Mucosa of rectum (tissue), 2 donors: Measurements from ENCODE around the gene ADIRF.
"Not testable (repeated sequence)": the region's sequence is repeated elsewhere in the genome, so short reads cannot be mapped to it uniquely, and the experiment has no call there.

Experiments used
- H3K27ac ChIP-seq, 2 donors: one replicate each; pipeline ENCODE4 v1.7.0; 2013; ENCODE audit warnings: inconsistent platforms in 2 of 2, low read depth in 2 of 2, low read length in 2 of 2
- H3K27me3 ChIP-seq, 2 donors: one replicate each; pipeline ENCODE4 v1.7.0; 2013; ENCODE audit warnings: low read length in 2 of 2; ENCODE audit not compliant: control insufficient read depth in 2 of 2, insufficient read depth in 2 of 2
- H3K36me3 ChIP-seq, 2 donors: one replicate each; pipeline ENCODE4 v1.7.0; 2013; ENCODE audit warnings: low read length in 2 of 2; ENCODE audit not compliant: control insufficient read depth in 2 of 2, insufficient read depth in 2 of 2
- H3K4me1 ChIP-seq, 2 donors: one replicate each; pipeline ENCODE4 v1.7.0; 2013; ENCODE audit warnings: low read length in 2 of 2, mild to moderate bottlenecking in 1 of 2; ENCODE audit not compliant: control insufficient read depth in 2 of 2, insufficient read depth in 2 of 2
- H3K4me3 ChIP-seq, 2 donors: one replicate each; pipeline ENCODE4 v1.7.0; 2013; ENCODE audit warnings: low read length in 2 of 2
- H3K9ac ChIP-seq, 2 donors: one replicate each; pipeline ENCODE4 v1.7.0; 2013; ENCODE audit warnings: low read length in 2 of 2, low read depth in 1 of 2, mild to moderate bottlenecking in 1 of 2
- H3K9me3 ChIP-seq, 2 donors: one replicate each; pipeline ENCODE4 v1.7.0; 2013; ENCODE audit warnings: low read length in 2 of 2; ENCODE audit not compliant: control insufficient read depth in 2 of 2
- donor health status: healthy.
- donor health status: Normal muscosa, but diverticular disease.

The ADIRF gene

DNA sequence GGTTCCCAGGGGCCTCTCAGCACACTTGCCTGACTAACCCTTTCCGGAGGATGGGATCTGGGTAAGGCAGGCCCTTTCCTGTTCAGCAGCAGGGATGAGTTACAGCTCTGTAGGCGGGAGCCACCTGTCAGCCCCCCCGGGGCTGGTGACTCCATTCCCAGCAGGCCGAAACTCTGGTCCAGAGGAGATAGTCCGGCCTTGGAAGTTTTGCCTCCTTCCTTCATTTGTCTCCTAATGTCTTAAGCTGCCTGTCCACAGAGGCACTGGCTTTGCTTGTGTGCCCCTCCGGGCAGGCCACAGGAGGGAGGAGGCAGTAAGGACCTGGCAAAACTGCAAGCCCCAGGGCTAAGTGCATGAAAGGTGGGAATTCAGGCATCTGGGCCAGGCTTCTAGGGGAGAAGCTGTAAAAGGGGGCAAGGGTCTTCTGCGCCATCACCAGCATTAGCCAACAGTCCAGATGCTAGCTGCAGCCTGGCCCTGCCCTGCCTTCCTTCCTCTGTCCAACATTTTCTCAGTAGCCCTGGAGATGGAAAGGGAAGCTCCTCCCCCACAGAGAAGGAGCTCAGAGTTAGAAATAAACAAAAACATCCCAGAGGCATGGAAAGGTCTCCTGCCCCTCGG lies 1.2 kb downstream of the ADIRF start:
- Histone ChIP-seq H3K27me3 (no peaks in the 10 kb centered on the region), H3K27ac (peak overlapping the region; percentile 87 to 89), H3K4me1 (peaks cover 42 to 52% of the 10 kb centered on the region in 2 donors), H3K4me3 (peak overlapping the region; percentile 74 to 76), H3K9me3 (no peaks in the 10 kb centered on the region), H3K36me3 (no peaks in the 10 kb centered on the region), H3K9ac (peak overlapping the region; percentile 76 to 92)

- peak overlapping the region; percentile 74 to 76 for H3K4me3 ChIP-seq
- peaks cover 42 to 52% of the 10 kb centered on the region in 2 donors for H3K4me1 ChIP-seq
- peak overlapping the region; percentile 87 to 89 for H3K27ac ChIP-seq
- H3K9me3 ChIP-seq: no peaks in the 10 kb centered on the region
- no peaks in the 10 kb centered on the region for H3K36me3 ChIP-seq
- peak overlapping the region; percentile 76 to 92 for H3K9ac ChIP-seq
- H3K27me3 ChIP-seq: no peaks in the 10 kb centered on the region
Measured at GRCh38 chr10:86970162-86970981, 2.1 kb downstream of the ADIRF start.

DNA sequence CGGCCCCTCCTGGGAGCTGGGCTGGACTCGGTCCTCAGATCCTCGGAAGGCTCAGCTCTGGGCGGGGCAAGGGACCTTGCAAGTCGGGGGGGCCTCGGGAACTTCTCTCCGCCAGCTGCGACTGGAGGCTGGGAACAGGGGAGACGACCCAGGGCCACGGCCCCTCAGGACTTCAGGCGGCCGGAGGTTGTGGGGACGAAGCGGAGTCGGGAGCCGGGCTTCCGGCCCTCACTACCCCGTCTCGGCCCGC lies 2.6 kb downstream of the ADIRF start:
- H3K4me3 ChIP-seq: peak overlapping the region; percentile 73 to 76
- no peaks in the 10 kb centered on the region for H3K27me3 ChIP-seq
- H3K4me1 ChIP-seq: peaks cover 42 to 52% of the 10 kb centered on the region in 2 donors
- H3K27ac ChIP-seq: peak overlapping the region; percentile 87 to 89
- no peaks in the 10 kb centered on the region for H3K9me3 ChIP-seq
- no peaks in the 10 kb centered on the region for H3K36me3 ChIP-seq
- H3K9ac ChIP-seq: peak overlapping the region; percentile 76 to 92

DNA sequence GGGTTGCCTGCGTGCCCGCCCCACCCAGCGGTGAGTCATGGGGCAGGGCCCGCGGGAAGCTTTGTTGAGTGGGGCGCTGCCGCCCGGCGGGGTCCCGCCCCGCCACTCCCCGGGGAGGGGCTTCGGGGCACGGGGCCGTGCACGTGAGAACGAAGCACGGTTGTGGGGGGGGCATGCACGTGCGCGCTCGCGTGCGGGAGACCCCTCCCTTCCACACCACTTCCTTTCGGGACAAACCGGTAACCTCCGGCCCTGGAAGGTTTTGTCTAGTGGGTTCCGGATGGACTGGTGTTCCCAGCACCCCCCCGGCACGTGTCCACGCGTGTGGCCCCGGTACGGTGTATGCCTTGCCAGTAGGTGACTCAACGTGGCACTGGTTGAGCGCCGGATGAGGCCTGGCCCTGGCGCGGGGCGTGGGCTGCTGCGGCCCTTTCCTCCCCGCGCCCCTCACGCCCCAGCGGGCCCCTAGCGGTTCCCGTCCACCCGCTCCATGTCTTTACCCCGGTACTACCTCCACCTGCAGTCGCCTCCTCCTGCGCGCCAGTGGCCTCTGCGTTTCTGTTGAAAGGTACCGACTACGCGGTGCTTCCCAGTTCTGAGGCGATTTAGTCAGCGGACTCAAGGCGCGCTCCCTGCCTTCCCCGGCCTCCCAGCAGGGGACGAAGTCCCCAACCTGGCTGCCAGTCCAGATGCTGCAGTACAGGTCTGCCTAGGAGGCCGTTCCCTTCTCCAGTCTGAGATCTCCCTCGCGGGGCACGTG lies 3.1 kb downstream of the ADIRF start:
- peaks cover 42 to 52% of the 10 kb centered on the region in 2 donors for H3K4me1 ChIP-seq

DNA sequence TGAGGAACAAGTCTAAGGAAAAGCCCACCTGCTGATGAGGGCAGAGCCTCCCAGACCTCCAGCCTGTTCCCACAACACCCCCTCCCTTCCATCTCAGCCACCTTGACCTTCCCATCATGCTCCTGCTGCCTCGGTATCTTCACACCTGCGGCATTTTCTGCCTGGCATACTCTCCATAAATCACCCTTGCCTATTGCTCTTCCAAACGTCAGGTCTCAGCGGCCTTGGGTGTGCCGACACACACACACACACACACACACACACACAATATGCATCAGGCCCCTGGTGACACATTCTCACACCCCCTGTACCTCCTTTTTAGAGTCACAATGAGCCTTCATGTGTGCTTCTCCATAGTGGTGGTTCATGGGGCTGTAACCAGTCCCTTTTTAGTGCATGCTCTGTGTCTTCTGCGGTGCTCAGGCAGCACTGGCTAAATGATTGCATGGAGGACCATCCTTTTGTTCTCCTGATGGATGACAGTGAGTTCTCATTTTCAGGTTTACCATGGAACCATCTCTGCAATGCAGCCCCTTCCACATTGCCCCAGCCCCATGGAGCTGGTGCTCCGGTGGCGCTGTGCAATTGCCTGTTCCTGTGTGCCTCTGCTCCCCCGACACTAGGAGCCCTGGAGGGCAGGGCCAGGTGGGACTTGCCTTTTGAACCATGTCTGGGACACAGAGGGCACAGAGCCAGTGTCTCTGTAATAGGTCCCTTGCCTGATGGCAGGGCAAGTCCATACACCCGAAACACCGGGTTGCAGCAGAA lies 4.5 kb downstream of the ADIRF start:
- no peaks in the 10 kb centered on the region for H3K9me3 ChIP-seq
- no peak overlapping the region for H3K27ac ChIP-seq
- no peaks in the 10 kb centered on the region for H3K36me3 ChIP-seq
- H3K4me1 ChIP-seq: peaks cover 31 to 39% of the 10 kb centered on the region in 2 donors
- no peaks in the 10 kb centered on the region for H3K27me3 ChIP-seq
- no peak overlapping the region for H3K4me3 ChIP-seq
- no peak overlapping the region for H3K9ac ChIP-seq

More for the DNA sequence above, 3.1 kb downstream of the ADIRF start:
- no peaks in the 10 kb centered on the region for H3K36me3 ChIP-seq
- H3K9me3 ChIP-seq: no peaks in the 10 kb centered on the region
- H3K27ac ChIP-seq: peak overlapping the region; percentile 87 to 89
- H3K4me3 ChIP-seq: peak overlapping the region; percentile 73 to 76
- H3K9ac ChIP-seq: peak overlapping the region; percentile 76 to 92
- no peaks in the 10 kb centered on the region for H3K27me3 ChIP-seq

GRCh38 chr10:86974484-86974883 lies 6.2 kb downstream of the ADIRF start:
- H3K9ac ChIP-seq: no peak overlapping the region
- no peaks in the 10 kb centered on the region for H3K27me3 ChIP-seq
- peaks cover 18 to 26% of the 10 kb centered on the region in 2 donors for H3K4me1 ChIP-seq
- no peaks in the 10 kb centered on the region for H3K36me3 ChIP-seq
- no peak overlapping the region for H3K27ac ChIP-seq
- no peaks in the 10 kb centered on the region for H3K9me3 ChIP-seq
- no peak overlapping the region for H3K4me3 ChIP-seq

DNA sequence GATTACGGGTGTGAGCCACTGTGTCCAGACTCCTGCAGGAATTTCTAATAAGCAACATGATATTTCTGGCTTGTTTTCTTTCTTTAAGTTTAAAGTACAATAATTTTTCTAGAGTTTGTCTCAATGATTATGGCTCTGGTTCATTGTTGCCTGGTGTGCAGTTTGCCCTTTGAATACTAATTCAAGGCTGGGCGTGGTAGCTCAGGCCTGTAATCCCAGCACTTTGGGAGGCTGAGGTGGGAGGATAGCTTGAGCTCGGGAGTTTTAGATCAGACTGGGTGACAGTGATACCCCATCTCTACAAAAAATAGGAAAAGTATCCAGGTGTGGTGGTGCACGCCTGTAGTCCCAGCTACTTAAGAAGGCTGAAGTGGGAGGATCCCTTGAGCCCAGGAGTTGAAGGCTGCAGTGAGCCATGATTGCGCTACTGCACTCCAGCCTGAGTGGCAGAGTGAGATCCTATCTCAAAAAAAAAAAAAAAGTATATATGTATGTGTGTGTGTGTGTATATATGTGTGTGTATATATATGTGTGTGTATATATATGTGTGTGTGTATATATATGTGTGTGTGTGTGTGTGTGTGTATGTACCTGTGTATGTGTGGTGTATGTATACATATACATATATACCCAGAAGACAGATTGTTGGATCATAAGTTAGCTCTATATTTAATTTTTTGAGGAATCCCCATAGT lies 8.2 kb downstream of the ADIRF start:
- H3K4me3 ChIP-seq: no peak overlapping the region
- no peaks in the 10 kb centered on the region for H3K27me3 ChIP-seq
- peaks cover 12 to 19% of the 10 kb centered on the region in 2 donors for H3K4me1 ChIP-seq
- no peaks in the 10 kb centered on the region for H3K9me3 ChIP-seq
- no peak overlapping the region for H3K9ac ChIP-seq
- no peaks in the 10 kb centered on the region for H3K36me3 ChIP-seq
- H3K27ac ChIP-seq: peak overlapping the region in 1 of 2 donors; percentile 9

GRCh38 chr10:86978457-86978856 lies 10.2 kb downstream of the ADIRF start:
- H3K9me3 ChIP-seq, H3K36me3 ChIP-seq, H3K27me3 ChIP-seq, H3K9ac ChIP-seq, H3K27ac ChIP-seq, H3K4me3 ChIP-seq: not testable (repeated sequence)
- peaks cover 8 to 13% of the 10 kb centered on the region in 2 donors for H3K4me1 ChIP-seq

DNA sequence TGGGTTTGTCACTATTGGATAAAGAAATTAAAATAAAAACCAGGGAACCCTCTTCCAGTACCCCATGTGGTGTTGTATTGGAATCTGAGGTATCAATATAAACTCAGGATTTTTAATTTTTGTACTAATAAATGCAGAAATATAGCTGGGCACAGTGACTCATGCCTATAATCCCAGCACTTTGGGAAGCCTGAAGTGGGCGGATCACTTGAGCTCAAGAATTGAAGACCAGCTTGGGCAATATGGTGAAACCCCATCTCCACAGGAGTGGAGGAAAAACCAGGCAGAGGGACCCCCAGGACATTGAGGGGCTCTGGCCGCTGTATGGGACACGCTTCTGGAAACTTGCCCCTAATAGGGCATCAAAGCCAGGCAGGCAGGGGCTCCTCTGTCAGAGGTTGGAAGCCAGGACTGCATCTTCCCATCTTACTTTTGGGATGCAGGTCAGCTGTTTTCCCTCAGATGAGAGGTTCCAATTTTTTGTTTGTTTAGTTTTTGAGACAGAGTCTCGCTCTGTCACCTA lies 11.1 kb downstream of the ADIRF start:
- no peaks in the 10 kb centered on the region for H3K36me3 ChIP-seq
- H3K4me3 ChIP-seq: no peak overlapping the region
- peaks cover 8 to 13% of the 10 kb centered on the region in 2 donors for H3K4me1 ChIP-seq
- H3K9me3 ChIP-seq: no peaks in the 10 kb centered on the region
- no peaks in the 10 kb centered on the region for H3K27me3 ChIP-seq
- H3K27ac ChIP-seq: peak overlapping the region in 1 of 2 donors; percentile 3
- no peak overlapping the region for H3K9ac ChIP-seq
